IPS-18a (cell line): ENCODE measurements around the gene GRIN2B.

Source experiments
- H3K27ac ChIP-seq: one replicate; pipeline ENCODE4 v1.5.1; 2013; ENCODE audit warnings: low read length
- H3K27me3 ChIP-seq: one replicate; pipeline ENCODE4 v1.6.1; 2013; ENCODE audit warnings: mild to moderate bottlenecking, low read length; ENCODE audit not compliant: control insufficient read depth, insufficient read depth
- H3K36me3 ChIP-seq: one replicate; pipeline ENCODE4 v1.6.1; 2013; ENCODE audit warnings: low read depth, low read length; ENCODE audit not compliant: control insufficient read depth
- H3K4me1 ChIP-seq: one replicate; pipeline ENCODE4 v1.6.1; 2013; ENCODE audit warnings: low read depth, low read length; ENCODE audit not compliant: control insufficient read depth
- H3K4me3 ChIP-seq: one replicate; pipeline ENCODE4 v1.5.1; 2013; ENCODE audit warnings: low read length
- H3K9ac ChIP-seq: one replicate; pipeline ENCODE4 v1.6.1; 2013; ENCODE audit warnings: mild to moderate bottlenecking, low read length, moderate library complexity
- H3K9me3 ChIP-seq: one replicate; pipeline ENCODE4 v1.6.1; 2013; ENCODE audit warnings: low read depth, low read length; ENCODE audit not compliant: control insufficient read depth

Gene GRIN2B

GRCh38 chr12:13935169-13935568 lies 46.2 kb downstream of the GRIN2B start:
- no peak overlapping the region for H3K9ac ChIP-seq
- peaks cover 5% of the 10 kb centered on the region for H3K9me3 ChIP-seq
- no peaks in the 10 kb centered on the region for H3K27me3 ChIP-seq
- no peak overlapping the region for H3K27ac ChIP-seq
- peaks cover 3% of the 10 kb centered on the region for H3K4me1 ChIP-seq
- no peaks in the 10 kb centered on the region for H3K36me3 ChIP-seq
- H3K4me3 ChIP-seq = no peak overlapping the region
